Duodenal mucosa (tissue), 2 donors: ENCODE results near the gene CDAN1.
"Not testable (repeated sequence)": the region's sequence is repeated elsewhere in the genome, so short reads cannot be mapped to it uniquely, and the experiment has no call there.

ENCODE experiments used
- H3K27ac ChIP-seq: one replicate; pipeline ENCODE4 v1.7.0; 2013; ENCODE audit warnings: low read depth, low read length
- H3K27me3 ChIP-seq, 2 donors: one replicate each; pipeline ENCODE4 v1.7.0; 2013; ENCODE audit warnings: low read length in 2 of 2, control low read depth in 1 of 2; ENCODE audit not compliant: insufficient read depth in 2 of 2, control insufficient read depth in 1 of 2
- H3K36me3 ChIP-seq, 2 donors: one replicate each; pipeline ENCODE4 v1.7.0; 2013; ENCODE audit warnings: low read length in 2 of 2, control low read depth in 1 of 2; ENCODE audit not compliant: insufficient read depth in 2 of 2, control insufficient read depth in 1 of 2
- H3K4me1 ChIP-seq, 2 donors: one replicate each; pipeline ENCODE4 v1.7.0; 2013; ENCODE audit warnings: low read length in 2 of 2, control low read depth in 1 of 2; ENCODE audit not compliant: insufficient read depth in 2 of 2, control insufficient read depth in 1 of 2
- H3K4me3 ChIP-seq, 2 donors: one replicate each; pipeline ENCODE4 v1.7.0; 2013; ENCODE audit warnings: low read length in 2 of 2, low read depth in 1 of 2
- H3K9ac ChIP-seq, 2 donors: one replicate each; pipeline ENCODE4 v1.7.0; 2013; ENCODE audit warnings: low read length in 2 of 2, low read depth in 1 of 2
- H3K9me3 ChIP-seq, 2 donors: one replicate each; pipeline ENCODE4 v1.7.0; 2013; ENCODE audit warnings: low read length in 2 of 2, control low read depth in 1 of 2; ENCODE audit not compliant: control insufficient read depth in 1 of 2

CDAN1 gene

DNA sequence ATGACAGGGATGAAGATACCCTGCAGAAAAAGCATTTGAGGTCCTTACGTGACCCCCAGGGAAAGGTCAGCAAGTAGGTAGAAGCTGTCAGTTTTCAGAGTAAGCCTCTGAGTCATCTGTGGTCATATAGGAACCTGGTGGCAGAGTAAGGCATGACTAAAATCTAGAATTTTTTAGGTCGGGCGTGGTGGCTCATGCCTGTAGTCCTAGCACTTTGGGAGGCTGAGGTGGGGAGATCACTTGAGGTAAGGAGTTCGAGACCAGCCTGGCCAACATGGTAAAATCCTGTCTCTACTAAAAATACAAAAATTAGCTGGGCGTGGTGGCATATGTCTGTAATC, 56.8 kb downstream of the CDAN1 start:
- not testable (repeated sequence) for H3K27ac ChIP-seq

DNA sequence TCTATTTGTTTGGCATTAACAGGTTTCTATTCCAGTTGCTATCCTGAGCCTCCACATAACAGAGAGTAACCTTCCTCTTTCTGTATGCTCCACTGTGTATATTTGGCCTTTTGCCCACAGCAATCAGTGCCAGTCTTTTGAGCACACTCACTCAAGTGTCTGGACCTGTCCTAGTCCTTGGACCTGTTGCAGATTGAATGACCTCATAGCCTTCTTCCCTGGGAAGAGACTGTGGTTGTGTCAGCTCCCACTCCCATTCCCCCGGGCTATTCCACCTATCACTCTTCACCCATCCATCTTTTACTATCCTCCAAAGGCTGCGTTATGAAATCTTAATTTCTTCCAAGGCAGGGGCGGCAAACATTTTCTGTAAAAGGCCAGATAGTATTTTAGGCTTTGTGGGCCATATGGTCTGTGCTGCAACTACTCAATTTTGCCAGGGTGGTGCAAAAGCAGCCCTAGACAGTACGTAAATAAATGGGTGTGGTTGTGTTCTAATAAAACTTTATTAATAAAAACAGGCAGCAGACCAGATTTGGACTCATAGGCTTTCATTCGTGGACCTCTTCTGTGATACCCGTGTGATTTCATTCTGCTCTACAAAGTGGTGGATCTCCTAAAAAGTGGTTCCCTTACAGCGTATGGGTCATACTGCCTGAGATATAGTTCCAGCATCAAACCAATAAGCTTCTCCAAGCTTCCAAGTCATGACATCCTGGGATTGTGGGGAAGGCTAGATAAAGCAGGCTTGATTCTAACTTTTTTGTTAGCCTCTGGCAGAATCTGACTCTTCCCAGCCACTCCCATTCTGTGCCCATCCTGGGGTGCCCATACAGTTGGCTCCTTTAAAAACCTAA, 57.4 kb downstream of the CDAN1 start:
- H3K9ac ChIP-seq, result no peak overlapping the region

More for the DNA sequence above, 56.8 kb downstream of the CDAN1 start:
- not testable (repeated sequence) for H3K9ac ChIP-seq, H3K4me1 ChIP-seq, H3K27me3 ChIP-seq, H3K4me3 ChIP-seq, H3K9me3 ChIP-seq
- H3K36me3 ChIP-seq, result peaks cover 0 to 43% of the 10 kb centered on the region in 2 donors

DNA sequence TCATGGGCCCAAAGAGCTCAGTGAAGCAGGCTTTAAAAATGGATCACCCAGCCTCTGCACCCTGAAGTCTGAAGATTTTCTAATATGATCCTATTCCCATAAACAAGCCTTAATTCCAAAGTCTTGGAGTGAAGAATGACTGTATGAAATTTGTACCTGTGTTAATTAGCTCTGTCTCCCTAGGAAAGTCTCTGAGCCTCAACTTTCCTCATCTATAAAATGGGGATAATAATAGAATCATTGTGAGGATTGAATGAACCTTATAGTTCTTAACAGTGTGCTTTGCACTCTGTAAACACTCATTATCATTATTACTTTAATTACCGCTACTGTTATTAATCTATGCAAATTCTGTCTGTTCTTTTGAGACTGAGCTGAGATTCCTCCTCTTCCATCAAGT, 61.9 kb downstream of the CDAN1 start:
- Histone ChIP-seq H3K4me1 (no peaks in the 10 kb centered on the region), H3K36me3 (peaks cover 0 to 26% of the 10 kb centered on the region in 2 donors), H3K9me3 (no peaks in the 10 kb centered on the region), H3K27ac (no peak overlapping the region), H3K27me3 (no peaks in the 10 kb centered on the region), H3K9ac (no peak overlapping the region), H3K4me3 (no peak overlapping the region)

More for the DNA sequence above, 57.4 kb downstream of the CDAN1 start:
- H3K4me3 ChIP-seq, result no peak overlapping the region
- no peaks in the 10 kb centered on the region for H3K9me3 ChIP-seq
- no peak overlapping the region for H3K27ac ChIP-seq
- H3K27me3 ChIP-seq, result no peaks in the 10 kb centered on the region
- no peaks in the 10 kb centered on the region for H3K4me1 ChIP-seq
- peaks cover 0 to 38% of the 10 kb centered on the region in 2 donors for H3K36me3 ChIP-seq

DNA sequence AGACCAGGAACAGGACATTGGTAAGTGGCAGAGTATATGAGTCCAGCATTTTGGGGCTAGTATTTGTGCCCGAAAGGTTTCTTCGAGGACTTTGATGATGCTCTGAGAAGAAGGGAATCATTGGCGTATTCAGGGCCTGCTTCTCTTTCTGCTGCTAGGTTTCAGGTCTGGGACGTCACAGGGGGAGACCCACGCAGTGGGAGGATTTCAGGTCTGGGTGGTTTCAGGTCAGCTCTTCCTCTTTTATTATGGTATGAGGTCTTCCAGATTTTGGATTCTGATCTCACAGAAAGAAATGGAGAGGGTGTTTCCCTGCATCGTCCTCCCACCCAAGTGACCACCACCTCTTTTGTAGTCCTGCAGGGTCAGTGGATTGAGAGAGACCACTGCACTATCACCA, 62.5 kb downstream of the CDAN1 start:
- Histone ChIP-seq H3K9me3 (no peaks in the 10 kb centered on the region), H3K27me3 (no peaks in the 10 kb centered on the region), H3K36me3 (peaks cover 0 to 22% of the 10 kb centered on the region in 2 donors), H3K9ac (no peak overlapping the region), H3K4me1 (no peaks in the 10 kb centered on the region), H3K27ac (no peak overlapping the region), H3K4me3 (no peak overlapping the region)
